PC-3 (cell line): Measurements from ENCODE around the gene D2HGDH. TPM values are rescaled to one million over a fixed set of nuclear protein-coding genes. Genes with fewer than 3 reads are reported as not detected.

ENCODE experiments used
- ATAC-seq: fragments of 200-7000 bp; cut with Tn5 transposase; 2 replicates; pipeline ENCODE4 v1.9.1; 2020; ENCODE audit warnings: mild to moderate bottlenecking, moderate library complexity
- BruUV-seq: library from RNA; stranded (reverse); fragments of 400-500 nt; replicated peaks from 2 replicates; lab custom pipeline; 2021; lab: Mats Ljungman, UMichigan
- CTCF ChIA-PET: fragments of 300-600 bp; sonication (Branson Sonifier 250); formaldehyde crosslinking; loops from one replicate; lab custom pipeline; 2022; ENCODE audit warnings: antibody characterized with exemption; lab: Charles Lee
- POLR2A ChIA-PET: fragments of 300-600 bp; sonication (Branson Sonifier 250); formaldehyde crosslinking; loops from one replicate; lab custom pipeline; 2022; ENCODE audit warnings: antibody characterized with exemption; ENCODE audit not compliant: unreplicated experiment; lab: Charles Lee
- DNase-seq: peaks from one replicate; pipeline ENCODE4 v3.0.0-alpha.2; 2015
- H2AFZ ChIP-seq: fragments of 300-600 bp; sonication (generic); 2 replicates; pipeline ENCODE4 v1.6.0; 2016; ENCODE audit warnings: antibody characterized with exemption, low read length
- H3F3A ChIP-seq: fragments of 300-600 bp; sonication (generic); one replicate; pipeline ENCODE4 v1.6.0; 2017; ENCODE audit warnings: antibody characterized with exemption, low read length, control low read depth, mild to moderate bottlenecking; ENCODE audit not compliant: unreplicated experiment
- H3K27ac ChIP-seq: fragments of 300-600 bp; sonication (generic); 2 replicates; pipeline ENCODE4 v1.5.1; 2016; ENCODE audit warnings: mild to moderate bottlenecking, low read length
- H3K27me3 ChIP-seq: fragments of 300-600 bp; sonication (generic); 2 replicates; pipeline ENCODE4 v1.6.1; 2016; ENCODE audit warnings: low read length, mixed read lengths
- H3K36me3 ChIP-seq: fragments of 300-600 bp; sonication (generic); 2 replicates; pipeline ENCODE4 v1.6.1; 2016; ENCODE audit warnings: low read depth, mixed run types, low read length, mixed read lengths
- H3K4me1 ChIP-seq: fragments of 300-600 bp; sonication (generic); 2 replicates; pipeline ENCODE4 v1.5.1; 2016; ENCODE audit warnings: low read length; ENCODE audit not compliant: insufficient read depth
- H3K4me2 ChIP-seq: fragments of 300-600 bp; sonication (generic); 2 replicates; pipeline ENCODE4 v1.6.0; 2016; ENCODE audit warnings: low read length
- H3K4me3 ChIP-seq: fragments of 300-600 bp; sonication (generic); 2 replicates; pipeline ENCODE4 v1.5.1; 2016; ENCODE audit warnings: mild to moderate bottlenecking, low read length, mixed read lengths
- H3K79me2 ChIP-seq: fragments of 300-600 bp; sonication (generic); 2 replicates; pipeline ENCODE4 v1.6.1; 2017; ENCODE audit warnings: low read length, mixed read lengths
- H3K9ac ChIP-seq: fragments of 300-600 bp; sonication (generic); 2 replicates; pipeline ENCODE4 v1.6.0; 2016; ENCODE audit warnings: mild to moderate bottlenecking, low read length
- H3K9me2 ChIP-seq: fragments of 300-600 bp; sonication (generic); replicated peaks from 2 replicates; pipeline ENCODE4 v1.6.1; 2016; ENCODE audit warnings: mixed run types, low read length, mixed read lengths
- H3K9me3 ChIP-seq: fragments of 300-600 bp; sonication (generic); 2 replicates; pipeline ENCODE4 v1.6.1; 2016; ENCODE audit warnings: low read length, mixed read lengths
- H4K20me1 ChIP-seq: fragments of 300-600 bp; sonication (generic); 2 replicates; pipeline ENCODE4 v1.6.1; 2016; ENCODE audit warnings: low read length, mixed read lengths
- CTCF ChIP-seq: fragments of 300-600 bp; sonication (generic); conservative IDR thresholded peaks from 2 replicates; pipeline ENCODE4 v1.5.1; 2017; ENCODE audit warnings: antibody characterized with exemption, low read depth, mild to moderate bottlenecking, low read length
- EZH2 ChIP-seq: fragments of 300-600 bp; sonication (generic); IDR thresholded peaks from one replicate; pipeline ENCODE4 v1.6.1; 2017; ENCODE audit warnings: antibody characterized with exemption, mild to moderate bottlenecking, low read length; ENCODE audit not compliant: unreplicated experiment
- EZH2phosphoT487 ChIP-seq: fragments of 300-600 bp; sonication (generic); IDR thresholded peaks from 2 replicates; pipeline ENCODE4 v1.6.1; 2018; ENCODE audit warnings: mild to moderate bottlenecking, antibody characterized with exemption, low read length, borderline replicate concordance
- intact Hi-C: fragments of 100-400 bp; cut with micrococcal nuclease; formaldehyde crosslinking; loops from 2 replicates; pipeline ENCODE4 v1.9.0; 2023
- total RNA-seq: library from RNA; depleted of rRNA; stranded (reverse); fragments of >200 nt; gene quantifications from 2 replicates; pipeline ENCODE4 v1.2.3, GENCODE V29; 2014

D2HGDH gene
- total RNA-seq, 1 experiment from 2014 or later: 28.5 TPM

GRCh38 chr2:241760301-241760771 lies 25.9 kb downstream of the D2HGDH start:
- no peaks in the 10 kb centered on the region for H3K27me3 ChIP-seq
- H3K9me2 ChIP-seq: no peaks in the 10 kb centered on the region
- H3K9me3 ChIP-seq: no peaks in the 10 kb centered on the region
- peaks cover 9% of the 10 kb centered on the region for H3K36me3 ChIP-seq
- peaks cover 8% of the 10 kb centered on the region for H3F3A ChIP-seq
- peaks cover 13% of the 10 kb centered on the region for H3K4me1 ChIP-seq
- H3K27ac ChIP-seq: no peak overlapping the region
- no peaks in the 10 kb centered on the region for H3K79me2 ChIP-seq
- intact Hi-C loops: no loop called here
- ATAC-seq: no peak
- H3K4me2 ChIP-seq: no peak overlapping the region
- no TSS peak for BruUV-seq
- H3K9ac ChIP-seq: no peak overlapping the region
- no peak overlapping the region for H3K4me3 ChIP-seq
- DNase-seq: no peak
- H2AFZ ChIP-seq: no peak overlapping the region
- CTCF ChIA-PET: no interaction called here
- H4K20me1 ChIP-seq: no peaks in the 10 kb centered on the region
- TF ChIP-seq EZH2phosphoT487 (no peak), EZH2 (no peak), CTCF (no peak)
- POLR2A ChIA-PET: no interaction called here

- Histone ChIP-seq H3K9me2 (no peaks in the 10 kb centered on the region), H3K79me2 (no peaks in the 10 kb centered on the region), H3K27me3 (no peaks in the 10 kb centered on the region), H3K4me1 (peaks cover 13% of the 10 kb centered on the region), H3K9me3 (no peaks in the 10 kb centered on the region), H3K36me3 (peaks cover 9% of the 10 kb centered on the region), H2AFZ (no peak overlapping the region), H4K20me1 (no peaks in the 10 kb centered on the region), H3K27ac (peak overlapping the region; percentile 82), H3K4me2 (peak overlapping the region; percentile 78), H3K4me3 (peak overlapping the region; percentile 41; the same call in 1 of the 2 replicates), H3K9ac (no peak overlapping the region), H3F3A (peaks cover 8% of the 10 kb centered on the region)
- ChIA-PET POLR2A (interaction anchor here (0.7 kb wide), 1 partner anchor 88 kb away, joined by 3 read pairs; no protein-coding TSS in a partner anchor), CTCF (interaction anchor here (0.6 kb wide), 1 partner anchor 68 kb away, joined by 3 read pairs; no protein-coding TSS in a partner anchor)
- DNase-seq (peak; percentile 73), ATAC-seq (peak; percentile 76)
- no TSS peak for BruUV-seq
- intact Hi-C loops: no loop called here
- no peak for TF ChIP-seq CTCF
- no peak for TF ChIP-seq EZH2
- no peak for TF ChIP-seq EZH2phosphoT487
Measured at GRCh38 chr2:241762321-241762932, 28.0 kb downstream of the D2HGDH start.

GRCh38 chr2:241762933-241763369 lies 28.5 kb downstream of the D2HGDH start:
- BruUV-seq: no TSS peak
- no peaks in the 10 kb centered on the region for H3K9me2 ChIP-seq
- H3K4me3 ChIP-seq: peak overlapping the region; percentile 41; the same call in 1 of the 2 replicates
- peaks cover 8% of the 10 kb centered on the region for H3F3A ChIP-seq
- no peaks in the 10 kb centered on the region for H3K9me3 ChIP-seq
- no peaks in the 10 kb centered on the region for H3K79me2 ChIP-seq
- intact Hi-C loops: no loop called here
- H3K4me1 ChIP-seq: peaks cover 13% of the 10 kb centered on the region
- no peak overlapping the region for H3K9ac ChIP-seq
- H3K4me2 ChIP-seq: peak overlapping the region; percentile 78
- H2AFZ ChIP-seq: no peak overlapping the region
- no peaks in the 10 kb centered on the region for H4K20me1 ChIP-seq
- peak; percentile 52 for ATAC-seq
- DNase-seq: peak; percentile 48
- H3K27ac ChIP-seq: peak overlapping the region; percentile 82
- ChIA-PET CTCF (interaction anchor here (0.6 kb wide), 1 partner anchor 67 kb away, joined by 3 read pairs; no protein-coding TSS in a partner anchor), POLR2A (interaction anchor here (0.7 kb wide), 1 partner anchor 88 kb away, joined by 3 read pairs; no protein-coding TSS in a partner anchor)
- TF ChIP-seq EZH2 (no peak), EZH2phosphoT487 (no peak), CTCF (no peak)
- peaks cover 9% of the 10 kb centered on the region for H3K36me3 ChIP-seq
- H3K27me3 ChIP-seq: no peaks in the 10 kb centered on the region
